ENCODE data around the gene VAPB.

The VAPB gene

GRCh38 chr20:58461899-58462298 lies 72.9 kb downstream of the VAPB start:
- no peak for DNase-seq (ENCODE audit: low spot score)

GRCh38 chr20:58463256-58463655 lies 74.2 kb downstream of the VAPB start:
- DNase-seq (ENCODE audit: low spot score), result no peak

- no peak for DNase-seq (ENCODE audit: low spot score)
Measured at GRCh38 chr20:58464838-58465237, 75.8 kb downstream of the VAPB start.

DNA sequence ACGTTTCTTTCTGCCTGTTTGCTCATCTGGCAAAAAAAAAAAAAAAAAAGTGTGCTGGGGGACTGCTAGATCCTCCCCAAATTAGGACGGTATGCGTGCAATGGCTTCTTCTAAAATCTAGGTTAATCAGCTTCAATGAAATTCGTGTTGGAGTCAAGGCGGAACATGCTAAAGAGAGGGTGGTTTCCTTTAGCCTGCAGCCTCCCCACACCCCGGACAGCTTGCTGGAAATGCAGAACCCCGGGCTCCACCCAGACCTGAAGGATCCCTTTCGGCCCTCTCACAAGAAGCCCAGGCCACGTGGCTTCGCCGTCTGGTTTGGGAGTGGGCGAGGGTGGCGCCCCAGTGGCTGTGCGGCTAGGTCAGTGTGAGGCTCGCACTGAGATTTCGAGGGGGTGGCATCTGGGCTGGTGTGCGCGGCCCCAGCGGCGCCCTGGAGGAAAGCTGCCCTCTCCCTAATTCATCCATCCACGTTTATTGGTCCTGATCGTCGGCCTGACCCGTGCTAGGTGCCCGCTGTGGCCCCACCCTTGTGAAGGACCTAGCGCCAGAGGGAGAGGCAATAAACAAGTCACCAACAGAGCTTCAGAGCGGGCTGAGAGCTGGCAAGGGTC lies 77.2 kb downstream of the VAPB start:
- no peak for DNase-seq (ENCODE audit: low spot score)

DNA sequence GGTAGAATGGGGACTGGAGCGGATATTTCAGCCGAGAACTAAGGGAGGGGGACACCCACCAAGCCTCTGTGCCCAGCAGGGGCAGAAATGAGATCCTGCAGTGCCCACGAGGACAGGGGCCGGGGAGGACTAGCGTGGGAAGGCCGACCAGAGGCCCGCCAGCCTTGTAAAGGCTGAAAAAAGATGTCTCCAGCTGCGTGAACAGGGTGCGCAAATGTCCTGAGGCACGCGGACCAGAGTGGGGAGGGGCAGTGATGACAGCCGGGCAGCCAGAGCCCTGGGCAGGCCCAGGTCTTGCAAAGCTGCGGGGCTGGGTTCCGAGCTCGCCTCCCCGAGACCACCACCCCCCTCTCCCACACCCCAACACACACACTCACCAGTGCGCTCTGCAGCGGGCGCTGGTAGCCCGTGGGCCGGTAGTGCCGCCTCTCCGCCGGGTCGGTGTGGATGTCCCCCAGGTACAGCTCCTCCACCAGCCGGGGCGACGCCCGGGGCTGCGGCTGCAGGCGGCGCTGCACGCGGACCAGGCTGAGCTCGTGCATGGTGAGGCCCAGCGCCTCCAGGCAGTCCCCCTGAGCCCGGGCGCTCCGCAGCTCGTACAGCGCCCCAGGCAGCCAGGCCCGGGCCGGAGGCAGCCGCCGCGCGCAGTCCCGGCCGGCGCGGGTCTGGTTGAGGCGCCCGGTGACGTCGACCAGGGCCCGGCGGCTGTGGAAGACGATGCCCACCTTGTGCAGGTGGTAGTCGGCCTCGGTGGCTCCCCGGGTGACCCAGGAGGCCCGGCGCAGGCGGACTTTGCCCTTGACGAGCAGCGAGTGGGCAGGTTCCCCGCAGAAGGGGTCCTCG lies 77.9 kb downstream of the VAPB start:
- DNase-seq (ENCODE audit: low spot score), result no peak

DNA sequence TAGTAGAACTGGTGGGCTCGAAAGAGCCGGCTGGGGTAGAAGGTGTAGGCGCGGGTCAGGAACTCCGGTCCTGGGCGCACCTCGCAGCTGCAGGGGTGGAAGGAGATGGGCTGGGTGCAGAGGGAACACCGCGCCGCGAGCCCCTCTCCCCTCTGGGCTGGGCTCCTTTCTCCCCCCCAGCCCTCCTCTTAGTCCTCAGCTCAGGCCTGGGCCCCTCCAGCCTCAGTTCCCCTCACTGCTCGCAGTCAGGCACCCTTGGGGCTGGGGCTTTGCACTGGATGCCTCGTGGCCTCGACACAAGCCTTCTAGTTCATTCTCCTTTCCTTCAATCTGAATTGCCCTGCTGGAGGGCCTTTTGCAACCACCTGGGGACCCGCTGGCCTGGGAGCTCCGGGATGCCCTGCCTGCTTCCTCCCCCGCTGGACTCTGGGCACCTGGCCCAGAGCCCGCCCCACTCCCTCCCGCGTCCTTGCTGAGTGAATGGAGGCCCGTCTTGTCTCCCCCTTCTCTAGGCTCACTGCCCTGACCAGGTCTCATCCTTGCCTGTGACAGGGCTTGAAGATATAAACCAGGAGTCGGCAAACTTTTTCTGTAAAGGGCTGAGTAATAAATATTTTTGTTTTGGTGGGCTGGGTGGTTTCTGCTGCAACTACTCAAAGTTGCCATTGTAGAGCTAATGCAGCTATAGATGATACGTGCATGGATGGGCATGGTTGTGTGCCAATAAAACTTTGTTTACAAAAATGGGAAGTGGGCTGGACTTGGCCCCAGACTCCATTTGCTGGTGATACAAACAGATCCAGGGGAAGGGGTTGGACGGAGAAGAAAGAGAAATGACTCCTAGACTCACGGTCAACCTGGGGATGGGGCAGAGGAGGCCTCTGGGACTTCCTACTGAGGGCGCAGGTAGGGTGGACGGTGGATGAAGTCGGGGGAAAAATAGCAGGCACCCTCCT lies 78.8 kb downstream of the VAPB start:
- no peak for DNase-seq (ENCODE audit: low spot score)

GRCh38 chr20:58469616-58470015 lies 80.6 kb downstream of the VAPB start:
- DNase-seq (ENCODE audit: low spot score), result no peak

DNA sequence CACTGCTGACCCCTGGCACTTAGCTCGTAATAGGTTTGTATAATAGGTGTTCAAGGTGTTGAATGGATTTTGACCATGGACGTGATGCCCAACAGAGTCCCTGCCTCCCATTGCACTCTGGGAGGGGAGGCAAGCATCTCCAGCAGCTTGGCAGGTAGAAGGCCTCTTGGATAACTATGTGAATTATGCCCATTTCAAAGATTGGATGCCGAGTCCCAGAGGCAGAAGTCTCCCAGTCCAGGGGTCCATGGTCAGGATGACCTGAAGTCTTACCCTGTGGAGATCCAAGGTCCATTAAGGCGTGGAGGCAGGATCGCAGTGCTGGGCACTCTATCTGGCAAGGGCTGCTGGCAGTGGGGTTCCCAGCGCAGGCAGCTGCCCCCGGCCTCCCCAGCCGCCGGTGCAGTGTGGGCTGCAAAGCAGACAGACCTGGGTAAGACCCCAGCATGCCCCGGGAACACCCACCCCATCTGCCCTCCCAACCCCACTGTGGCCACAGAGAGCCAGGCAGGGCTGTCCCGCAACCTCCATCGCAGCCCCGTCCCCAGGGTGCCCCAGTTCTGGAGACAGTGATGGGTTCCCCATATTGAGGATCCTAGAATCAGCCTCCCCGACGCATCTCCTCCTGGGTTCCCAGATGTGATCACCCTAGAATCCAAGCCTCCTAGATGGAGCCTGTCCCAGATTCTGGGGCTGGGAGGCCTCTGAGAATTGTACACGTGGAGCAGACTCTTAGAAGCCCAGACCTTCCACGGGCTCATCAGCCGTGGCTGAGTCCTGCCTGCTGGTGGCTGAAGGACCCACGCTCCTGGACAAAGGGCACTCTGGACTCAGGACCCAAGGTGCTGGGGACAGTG lies 81.5 kb downstream of the VAPB start:
- no peak for DNase-seq (ENCODE audit: low spot score)

DNA sequence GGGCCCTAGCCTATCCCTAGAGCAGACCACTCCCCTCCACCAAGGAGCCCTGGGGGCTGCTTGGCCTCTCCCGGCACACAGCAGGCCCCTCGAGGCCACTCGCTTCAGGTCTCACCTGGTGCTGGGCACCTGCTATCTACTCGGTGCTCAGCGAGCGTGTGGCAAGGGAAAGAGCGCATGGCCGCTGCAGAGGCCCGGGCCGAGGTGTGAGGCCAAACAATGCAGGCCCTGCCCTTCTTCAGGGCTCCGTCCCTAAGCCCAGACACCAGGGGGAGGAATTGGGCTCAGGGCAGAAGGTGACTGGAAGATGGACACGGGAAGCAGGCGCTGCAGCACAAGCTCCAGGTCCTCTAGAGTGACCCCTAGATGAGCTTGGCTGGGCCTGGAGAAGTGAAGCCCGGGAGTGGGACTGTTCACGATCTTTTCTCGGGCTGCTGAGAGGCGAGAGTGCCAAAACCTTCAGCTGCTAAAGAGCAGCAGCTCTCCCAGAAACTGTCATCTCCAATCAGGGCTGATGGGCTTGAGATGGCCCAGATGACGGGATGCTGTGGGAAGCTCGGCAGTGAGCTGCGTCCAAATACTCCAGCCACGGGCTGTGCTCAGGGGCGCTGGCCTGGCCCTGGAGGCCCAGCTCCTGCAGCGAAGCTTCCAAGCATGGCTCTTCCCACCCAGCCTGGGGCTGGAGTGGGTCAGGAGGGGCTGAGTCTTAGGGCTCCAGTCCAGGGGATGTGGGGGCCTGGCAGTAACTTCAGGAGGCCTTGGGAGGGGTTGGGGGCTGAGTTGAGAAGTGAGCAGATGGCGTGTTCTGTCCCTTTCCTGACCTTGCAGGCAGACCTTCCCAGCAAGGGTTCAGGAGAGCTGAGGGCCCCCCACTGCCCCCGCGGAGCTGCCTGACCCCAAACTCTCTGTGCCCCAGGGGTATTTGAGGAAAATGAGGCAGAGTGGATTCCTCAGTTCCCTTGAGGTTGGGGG lies 82.5 kb downstream of the VAPB start:
- DNase-seq (ENCODE audit: low spot score), result no peak

DNA sequence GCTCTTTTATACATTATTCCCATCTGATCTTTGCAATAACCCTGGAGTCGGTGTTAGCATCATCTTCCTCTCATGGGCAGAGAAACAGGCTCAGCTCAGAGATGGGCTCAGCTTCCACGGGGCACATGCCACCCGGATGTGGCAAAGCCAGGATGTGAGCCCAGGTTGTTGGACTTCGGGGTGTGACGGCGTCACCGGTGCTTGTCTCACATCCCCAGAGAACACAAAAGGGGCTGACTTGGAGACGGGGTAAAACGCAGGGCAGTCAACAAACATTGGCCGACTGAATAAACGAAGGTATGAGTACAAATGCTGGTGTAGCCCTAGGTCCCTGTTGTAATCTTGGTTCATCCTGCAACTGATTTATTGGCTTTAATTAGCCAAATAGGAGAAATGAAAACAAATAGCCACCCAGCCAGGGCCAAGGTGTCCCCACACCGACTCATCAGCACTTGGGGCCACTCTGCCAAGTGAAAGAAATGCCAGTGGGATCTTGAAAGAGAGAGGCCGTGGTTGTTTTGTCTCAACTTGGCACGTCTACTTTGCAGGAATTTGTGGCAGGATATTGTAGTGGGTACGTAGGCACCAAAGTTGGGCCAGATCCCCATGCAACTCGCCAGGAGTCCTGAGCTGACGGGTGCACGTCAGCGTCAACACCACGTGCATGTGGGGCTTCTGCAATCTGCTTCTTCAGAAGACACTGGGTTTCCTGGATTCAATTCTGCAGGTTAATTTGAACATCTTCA lies 83.4 kb downstream of the VAPB start:
- DNase-seq (ENCODE audit: low spot score), result no peak

GRCh38 chr20:58473453-58474425 lies 84.7 kb downstream of the VAPB start:
- DNase-seq (ENCODE audit: low spot score), result no peak

GRCh38 chr20:58475466-58475865 lies 86.4 kb downstream of the VAPB start:
- no peak for DNase-seq (ENCODE audit: low spot score)

GRCh38 chr20:58478141-58478805 lies 89.2 kb downstream of the VAPB start:
- DNase-seq (ENCODE audit: low spot score), result no peak

DNA sequence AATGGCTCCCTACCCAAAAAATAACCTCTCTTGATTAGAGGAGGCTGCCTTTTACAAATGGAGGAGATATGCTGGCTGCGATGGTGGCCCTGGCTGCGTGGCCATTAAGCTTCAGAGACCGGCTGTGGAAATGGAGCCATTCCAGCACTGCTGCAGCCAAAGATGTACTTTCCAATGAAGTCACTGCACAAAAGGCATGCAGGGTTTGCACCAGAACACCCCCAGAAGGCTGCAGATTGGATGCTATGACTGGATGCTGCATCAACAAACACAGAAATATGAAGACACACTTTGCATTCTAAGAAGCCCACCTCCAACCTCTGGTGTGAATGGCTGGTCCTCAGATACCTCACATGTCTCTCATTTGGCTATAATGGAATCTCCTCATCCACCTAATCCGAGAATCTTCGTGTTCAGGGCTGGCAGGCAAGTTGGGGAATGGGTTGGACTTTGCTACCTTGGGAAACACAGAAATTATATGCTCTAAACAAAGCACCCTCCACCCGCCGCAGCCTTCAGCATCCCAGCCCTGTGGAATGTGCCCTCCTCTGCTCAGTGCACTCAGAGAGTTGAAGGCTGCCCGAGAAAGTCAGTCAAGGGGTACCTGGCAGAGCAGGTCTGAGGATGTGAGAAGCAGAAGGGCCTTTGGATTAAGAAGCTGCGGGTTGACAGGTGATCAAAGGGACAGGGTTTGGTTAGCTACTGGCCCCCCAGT lies 90.9 kb downstream of the VAPB start:
- no peak for DNase-seq (ENCODE audit: low spot score)

DNA sequence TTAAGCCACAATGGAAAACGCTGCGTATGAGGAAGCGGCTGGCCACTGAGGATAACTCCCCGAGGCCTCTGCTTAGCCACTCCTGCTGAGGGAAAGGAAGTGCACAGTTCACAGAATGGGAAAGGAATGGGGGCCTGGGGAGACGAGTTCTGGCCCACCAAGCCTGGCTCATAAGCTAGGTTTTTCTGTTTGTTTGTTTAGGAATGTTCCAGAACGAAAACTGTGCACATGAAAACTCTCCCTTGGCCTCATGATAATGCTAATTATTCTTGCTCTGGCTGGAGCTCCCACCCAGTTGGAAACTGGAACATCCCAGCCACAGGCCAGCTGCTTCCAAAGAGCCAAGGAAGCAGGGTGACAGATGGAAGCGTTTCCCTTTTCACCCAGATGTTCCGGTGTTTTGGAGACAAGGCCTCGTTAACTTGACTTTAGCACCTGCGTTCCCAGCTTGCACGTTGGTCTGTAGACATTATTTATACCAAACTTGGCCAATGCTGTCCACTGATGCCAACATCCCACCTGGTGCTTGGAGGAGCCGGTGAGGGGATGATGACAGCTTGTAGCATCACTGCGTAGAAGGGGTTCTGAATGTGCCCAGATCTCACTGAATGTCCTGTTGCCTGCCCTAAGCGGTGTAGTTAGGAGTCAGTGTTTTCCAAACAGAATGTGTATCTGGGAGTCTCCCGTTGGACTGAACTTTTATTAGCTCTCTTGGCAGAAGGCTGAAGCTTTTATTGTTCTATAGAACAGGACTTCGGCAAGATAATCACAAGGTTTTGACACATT lies 91.7 kb downstream of the VAPB start:
- DNase-seq (ENCODE audit: low spot score), result no peak

DNA sequence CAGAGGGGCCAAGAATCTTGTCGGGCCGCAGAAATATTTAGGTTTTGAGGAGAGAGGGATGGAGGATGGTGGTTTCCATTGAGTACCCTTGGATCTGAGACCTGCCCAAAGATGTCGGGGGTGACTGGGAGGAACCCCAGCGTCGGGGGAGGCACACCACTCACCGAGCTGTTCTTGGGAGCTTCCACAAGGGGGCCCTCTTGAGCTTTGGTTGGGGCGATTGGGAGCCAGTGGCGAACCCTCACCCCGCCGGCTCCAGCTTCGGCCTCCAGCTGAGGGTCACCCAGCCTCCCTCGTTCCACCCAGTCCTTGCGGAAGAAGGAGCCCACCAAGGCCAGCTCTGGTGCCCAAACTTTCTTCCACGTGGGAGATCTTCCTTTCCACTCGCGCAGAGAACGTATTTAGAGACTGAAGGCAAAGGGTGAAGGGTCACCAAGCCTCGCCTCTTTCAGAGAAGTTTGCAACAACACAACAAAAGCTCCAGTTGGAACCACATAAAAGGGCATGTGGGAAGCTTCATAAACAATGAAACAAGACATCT lies 92.5 kb downstream of the VAPB start:
- peak; percentile 18 for DNase-seq (ENCODE audit: low spot score)

Measured in CD4-positive, alpha-beta T cell treated with Interleukin-2 at 100 ng/mL for 4 hours (primary cell).